Pancreas (tissue), 10 donors: ENCODE measurements around the gene RHOU. TPM values are rescaled to one million over a fixed set of nuclear protein-coding genes. Genes with fewer than 3 reads are reported as not detected.

Experiments used
- ATAC-seq, 4 donors: fragments of 200-7000 bp; cut with Tn5 transposase; one replicate each; pipeline versions ENCODE4 v1.8.0 to v1.9.1; 2020; ENCODE audit warnings: mild to moderate bottlenecking in 4 of 4, moderate library complexity in 4 of 4
- DNase-seq, 6 donors: peaks; one replicate each; pipeline ENCODE4 v3.0.0-alpha.2; 2020
- FAIRE-seq: peaks from 2 replicates; lab custom pipeline; 2012; peaks lifted over from hg19 to GRCh38; lab: Jason Lieb, UNC
- H3K27ac ChIP-seq, 4 donors: fragments of 200-600 bp; sonication (generic); 1 replicate in 3 of 4; 2 replicates in 1 of 4; pipeline versions ENCODE4 v1.5.0 to v1.8.0; 2020
- H3K27me3 ChIP-seq, 4 donors: fragments of 200-600 bp; one replicate each; pipeline ENCODE4 v1.8.0; 2021
- H3K36me3 ChIP-seq, 3 donors: fragments of 200-600 bp; sonication (generic) in 1 of 3; one replicate each; pipeline versions ENCODE4 v1.5.0 to v1.8.0; 2020 to 2021
- H3K4me1 ChIP-seq, 3 donors: fragments of 200-600 bp; one replicate each; pipeline ENCODE4 v1.8.0; 2021
- H3K4me3 ChIP-seq, 4 donors: fragments of 200-600 bp; sonication (generic) in 2 of 4; one replicate each; pipeline versions ENCODE4 v1.5.0 to v1.8.0; 2020 to 2021
- H3K9me3 ChIP-seq, 4 donors: fragments of 200-600 bp; one replicate each; pipeline ENCODE4 v1.8.0; 2021
- WGBS, 2 donors: extraction: QIAGEN DNeasy Blood & Tissue Kit; methylation state at CpG; one replicate each; pipeline ENCODE4 v1.1.7; 2013; 5-methylcytosine and 5-hydroxymethylcytosine counted together
- intact Hi-C, 3 donors: fragments of 100-400 bp; cut with DNase I; formaldehyde crosslinking; loops; one replicate each; pipeline versions ENCODE4 v1.11.1 to v1.14.2; 2022
- polyA plus RNA-seq, 2 donors: library from polyadenylated mRNA; stranded (reverse); fragments of 200-250 nt; gene quantifications; one replicate each; pipeline ENCODE4 v1.2.3, GENCODE V29; 2013
- total RNA-seq, 6 donors: library from RNA; stranded (reverse); fragmentation: NEBNext Ultra II Directional in 4 of 6; extraction: Animal tissue kit (Norgen Biotek cat#: 25700) in 4 of 6; gene quantifications; one replicate each; pipeline versions ENCODE4 v1.2.1 to v1.2.4, GENCODE V29; 2021 to 2023
- TF ChIP-seq, protein P1 (sequence below), 4 donors: fragments of 200-600 bp; sonication (generic) in 3 of 4; IDR thresholded peaks; one replicate each; pipeline versions ENCODE4 v1.5.0 to v1.8.0; 2021; ENCODE audit warnings: antibody characterized with exemption in 4 of 4
- donor health status: healthy with polysubstance abuse.
- donor health status: DM: no; HTN: no; CAD: no; lungs with moderate emphysema.
- donor health status: DM: no; HTN: no; CAD: no.
- donor health status: control.
- donor health status: control.
- donor health status: Bipolar disorder and iron deficiency.
- donor health status: DM: yes; HTN: yes; CAD: no.
- donor health status: DM: no; HTN: no; CAD: no.
- donor health status: DM: no; HTN: no; CAD: no.
- donor health status: DM: yes; HTN: yes; CAD: no.

The RHOU gene
- total and polyA plus RNA-seq, 8 donors: 5.4 to 14.1 (median 9.8) TPM

DNA sequence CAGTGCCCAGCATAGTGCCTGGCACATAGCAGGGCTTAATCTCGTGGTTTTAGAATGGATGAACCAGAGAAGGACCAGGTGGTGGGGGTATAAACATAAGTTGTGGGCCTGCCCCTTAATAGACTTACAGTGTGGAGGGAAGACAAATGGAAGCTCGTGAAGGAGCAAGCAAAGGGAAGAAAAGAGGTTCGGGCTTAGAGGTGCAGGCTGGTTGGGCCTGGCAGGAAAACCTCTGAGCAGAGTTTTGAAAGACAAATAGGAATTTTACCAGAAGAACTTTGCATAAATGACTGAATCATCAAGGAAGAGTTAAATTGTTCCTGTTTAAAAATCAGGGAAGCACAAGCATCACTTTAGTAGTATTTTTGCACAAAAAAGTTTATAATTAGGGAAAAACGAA lies 4.5 kb downstream of the RHOU start:
- Histone ChIP-seq H3K27ac (no peak overlapping the region), H3K9me3 (no peaks in the 10 kb centered on the region), H3K4me1 (peaks cover 8 to 16% (median 10%) of the 10 kb centered on the region in 3 donors), H3K4me3 (no peak overlapping the region), H3K36me3 (peaks cover 0 to 25% (median 8%) of the 10 kb centered on the region in 3 donors), H3K27me3 (no peaks in the 10 kb centered on the region)
- intact Hi-C loops: loop anchor here in 2 of 3 donors (5.0 to 10.0 kb wide), 2 partner anchors 415 to 487 kb away; no protein-coding TSS in a partner anchor
- DNase-seq (no peak), FAIRE-seq (no peak), ATAC-seq (no peak)
- WGBS, 2 donors: 82 to 91% methylated on average over 4 of the region's 4 CpGs
- TF ChIP-seq, protein P1, sequence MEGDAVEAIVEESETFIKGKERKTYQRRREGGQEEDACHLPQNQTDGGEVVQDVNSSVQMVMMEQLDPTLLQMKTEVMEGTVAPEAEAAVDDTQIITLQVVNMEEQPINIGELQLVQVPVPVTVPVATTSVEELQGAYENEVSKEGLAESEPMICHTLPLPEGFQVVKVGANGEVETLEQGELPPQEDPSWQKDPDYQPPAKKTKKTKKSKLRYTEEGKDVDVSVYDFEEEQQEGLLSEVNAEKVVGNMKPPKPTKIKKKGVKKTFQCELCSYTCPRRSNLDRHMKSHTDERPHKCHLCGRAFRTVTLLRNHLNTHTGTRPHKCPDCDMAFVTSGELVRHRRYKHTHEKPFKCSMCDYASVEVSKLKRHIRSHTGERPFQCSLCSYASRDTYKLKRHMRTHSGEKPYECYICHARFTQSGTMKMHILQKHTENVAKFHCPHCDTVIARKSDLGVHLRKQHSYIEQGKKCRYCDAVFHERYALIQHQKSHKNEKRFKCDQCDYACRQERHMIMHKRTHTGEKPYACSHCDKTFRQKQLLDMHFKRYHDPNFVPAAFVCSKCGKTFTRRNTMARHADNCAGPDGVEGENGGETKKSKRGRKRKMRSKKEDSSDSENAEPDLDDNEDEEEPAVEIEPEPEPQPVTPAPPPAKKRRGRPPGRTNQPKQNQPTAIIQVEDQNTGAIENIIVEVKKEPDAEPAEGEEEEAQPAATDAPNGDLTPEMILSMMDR (IDR thresholded peaks at IDR 0.05): no peak

DNA sequence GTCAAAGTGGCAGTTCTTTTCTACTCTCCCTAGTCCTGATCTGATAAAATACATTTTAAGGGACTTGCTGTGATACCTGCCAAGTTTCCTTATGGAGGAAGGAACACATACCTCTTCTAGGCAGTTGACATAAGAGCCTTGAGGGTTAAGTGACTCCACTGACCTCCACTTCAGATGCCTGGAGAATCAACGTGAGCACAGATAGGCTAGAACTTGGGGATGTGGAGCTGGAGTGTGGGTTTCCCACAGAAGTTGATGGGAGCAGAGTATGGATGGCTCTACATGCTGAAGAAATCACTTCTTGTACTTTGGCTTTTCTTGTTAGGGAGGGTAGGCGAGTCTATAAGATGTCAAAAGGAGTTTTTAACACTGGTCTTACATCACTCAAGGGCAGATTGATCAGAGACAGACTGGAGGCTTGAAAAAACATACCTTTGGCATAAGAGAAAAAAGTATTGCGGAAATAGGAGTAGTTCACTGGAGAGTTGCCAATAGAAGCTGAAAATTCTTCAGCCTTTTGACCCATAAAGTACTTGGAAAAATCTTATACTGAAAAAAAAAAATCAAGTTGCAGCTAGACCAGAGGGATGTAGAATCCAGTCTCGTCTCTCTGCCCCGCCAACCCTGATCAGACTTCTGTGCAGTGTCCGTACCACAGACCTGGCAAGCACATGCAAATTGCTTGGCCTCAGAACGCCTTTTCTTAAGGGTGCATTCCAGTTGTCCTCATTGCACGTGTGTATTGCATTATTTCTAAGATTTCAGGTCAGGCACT lies 5.5 kb downstream of the RHOU start:
- H3K4me1 ChIP-seq: peaks cover 8 to 16% (median 10%) of the 10 kb centered on the region in 3 donors
- intact Hi-C loops: no loop called here
- no peaks in the 10 kb centered on the region for H3K27me3 ChIP-seq
- FAIRE-seq (no peak), ATAC-seq (no peak), DNase-seq (no peak)
- H3K27ac ChIP-seq: no peak overlapping the region
- no peaks in the 10 kb centered on the region for H3K9me3 ChIP-seq
- no peak overlapping the region for H3K4me3 ChIP-seq
- 73 to 77% methylated on average over 8 of the region's 8 CpGs for WGBS, 2 donors
- H3K36me3 ChIP-seq: peaks cover 0 to 28% (median 8%) of the 10 kb centered on the region in 3 donors
- TF ChIP-seq, protein P1 (IDR thresholded peaks at IDR 0.05): no peak

DNA sequence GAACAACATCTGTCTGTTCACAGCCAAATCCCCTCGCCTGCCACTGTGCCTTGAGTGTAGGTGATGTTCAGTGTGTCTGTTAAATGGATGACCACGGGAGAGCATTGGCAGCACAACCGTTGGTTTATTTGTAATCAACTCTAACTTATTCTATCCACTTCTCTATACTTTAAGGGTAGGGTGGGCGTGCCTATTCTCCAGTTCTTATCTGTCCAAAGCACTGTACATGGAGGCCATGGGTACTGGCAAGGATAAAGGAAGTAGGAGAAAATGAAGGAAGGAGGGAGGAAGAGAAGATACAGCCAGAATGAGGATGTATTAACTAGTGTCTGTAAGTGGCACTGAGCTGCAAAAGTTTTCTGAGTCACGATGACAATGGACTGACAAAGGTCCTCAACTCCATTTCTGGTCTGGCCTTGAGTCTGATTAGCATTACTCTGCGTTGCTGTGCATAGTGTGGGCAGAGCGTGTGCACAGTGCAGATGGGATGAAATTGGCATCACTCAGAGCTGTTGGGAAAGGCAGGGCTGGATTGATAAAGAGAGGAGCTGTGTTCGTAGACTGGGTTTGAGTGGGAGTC lies 7.1 kb downstream of the RHOU start:
- H3K4me1 ChIP-seq: peaks cover 6 to 16% (median 8%) of the 10 kb centered on the region in 3 donors
- intact Hi-C loops: no loop called here
- peaks cover 0 to 28% (median 8%) of the 10 kb centered on the region in 3 donors for H3K36me3 ChIP-seq
- TF ChIP-seq, protein P1 (IDR thresholded peaks at IDR 0.05): no peak
- no peak for FAIRE-seq
- no peak for ATAC-seq
- no peaks in the 10 kb centered on the region for H3K27me3 ChIP-seq
- no peak for DNase-seq
- no peaks in the 10 kb centered on the region for H3K9me3 ChIP-seq
- H3K4me3 ChIP-seq: no peak overlapping the region
- H3K27ac ChIP-seq: no peak overlapping the region
- WGBS, 2 donors: 88 to 91% methylated on average over 8 of the region's 8 CpGs

DNA sequence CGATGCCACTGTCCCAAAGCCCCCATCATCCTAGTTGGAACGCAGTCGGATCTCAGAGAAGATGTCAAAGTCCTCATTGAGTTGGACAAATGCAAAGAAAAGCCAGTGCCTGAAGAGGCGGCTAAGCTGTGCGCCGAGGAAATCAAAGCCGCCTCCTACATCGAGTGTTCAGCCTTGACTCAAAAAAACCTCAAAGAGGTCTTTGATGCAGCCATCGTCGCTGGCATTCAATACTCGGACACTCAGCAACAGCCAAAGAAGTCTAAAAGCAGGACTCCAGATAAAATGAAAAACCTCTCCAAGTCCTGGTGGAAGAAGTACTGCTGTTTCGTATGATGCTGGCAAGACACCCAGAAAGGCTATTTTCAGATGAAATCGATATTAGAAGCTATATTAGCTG lies 8.1 kb downstream of the RHOU start:
- no peaks in the 10 kb centered on the region for H3K27me3 ChIP-seq
- ATAC-seq: no peak
- FAIRE-seq: no peak
- no peak overlapping the region for H3K27ac ChIP-seq
- no peaks in the 10 kb centered on the region for H3K9me3 ChIP-seq
- TF ChIP-seq, protein P1 (IDR thresholded peaks at IDR 0.05): no peak
- H3K36me3 ChIP-seq: peaks cover 0 to 28% (median 8%) of the 10 kb centered on the region in 3 donors
- intact Hi-C loops: no loop called here
- H3K4me3 ChIP-seq: no peak overlapping the region
- no peak for DNase-seq
- H3K4me1 ChIP-seq: peaks cover 0 to 8% (median 7%) of the 10 kb centered on the region in 3 donors
- WGBS, 2 donors: 91% methylated on average over 13 of the region's 13 CpGs
